IMR-90 (cell line): ENCODE results near the gene COL24A1. TPM values are rescaled to one million over a fixed set of nuclear protein-coding genes. Genes with fewer than 3 reads are reported as not detected.

ENCODE experiments used
- ATAC-seq: fragments of 200-7000 bp; cut with Tn5 transposase; 2 replicates; pipeline ENCODE4 v1.9.1; 2020; ENCODE audit warnings: low read depth, mild to moderate bottlenecking, moderate library complexity
- BruUV-seq: library from RNA; stranded (reverse); fragments of 400-500 nt; replicated peaks from 2 replicates; lab custom pipeline; 2021; lab: Mats Ljungman, UMichigan
- CTCF ChIA-PET: fragments of 300-600 bp; formaldehyde crosslinking; extraction: SDS; loops from one replicate; lab custom pipeline; 2021; ENCODE audit warnings: antibody characterized with exemption; lab: Yijun Ruan, JAX
- POLR2A ChIA-PET: fragments of 300-600 bp; sonication (Branson Sonifier 250); formaldehyde crosslinking; loops from one replicate; lab custom pipeline; 2022; ENCODE audit warnings: antibody characterized with exemption; ENCODE audit not compliant: unreplicated experiment; lab: Charles Lee
- DNase-seq: peaks from one replicate; pipeline ENCODE4 v3.0.0; 2013
- H2AFZ ChIP-seq: replicated peaks from 2 replicates; pipeline ENCODE3; 2013; ENCODE audit warnings: low read length, mild to moderate bottlenecking; ENCODE audit not compliant: poor library complexity
- H2AK5ac ChIP-seq: 2 replicates; pipeline ENCODE4 v1.6.1; 2013; ENCODE audit warnings: low read depth, low read length, inconsistent platforms
- H2AK9ac ChIP-seq: replicated peaks from 2 replicates; pipeline ENCODE3; 2013; ENCODE audit warnings: mild to moderate bottlenecking, low read depth, low read length, moderate library complexity; ENCODE audit not compliant: poor library complexity
- H2BK120ac ChIP-seq: 2 replicates; pipeline ENCODE4 v1.6.1; 2013; ENCODE audit warnings: low read depth, low read length, inconsistent platforms
- H2BK15ac ChIP-seq: 3 replicates; pipeline ENCODE4 v1.6.1; 2013; ENCODE audit warnings: low read depth, low read length, inconsistent platforms
- H2BK20ac ChIP-seq: 2 replicates; pipeline ENCODE4 v1.6.1; 2013; ENCODE audit warnings: low read depth, mild to moderate bottlenecking, inconsistent platforms, low read length, moderate library complexity
- H2BK5ac ChIP-seq: 2 replicates; pipeline ENCODE4 v1.6.1; 2013; ENCODE audit warnings: mild to moderate bottlenecking, low read depth, low read length, inconsistent platforms; ENCODE audit not compliant: poor library complexity, severe bottlenecking
- H3K14ac ChIP-seq: replicated peaks from 2 replicates; pipeline ENCODE4 v1.6.1; 2013; ENCODE audit warnings: low read depth, low read length, inconsistent platforms
- H3K18ac ChIP-seq: 2 replicates; pipeline ENCODE4 v1.6.1; 2013; ENCODE audit warnings: low read depth, low read length, control low read depth
- H3K23ac ChIP-seq: 2 replicates; pipeline ENCODE4 v1.6.1; 2013; ENCODE audit warnings: low read depth, low read length, inconsistent platforms
- H3K27ac ChIP-seq: 2 replicates; pipeline ENCODE4 v1.5.1; 2013; ENCODE audit warnings: mild to moderate bottlenecking, control low read depth, low read length; ENCODE audit not compliant: insufficient read depth
- H3K27me3 ChIP-seq: 2 replicates; pipeline ENCODE4 v1.6.1; 2013; ENCODE audit warnings: low read length; ENCODE audit not compliant: control insufficient read depth, insufficient read depth
- H3K36me3 ChIP-seq: 2 replicates; pipeline ENCODE4 v1.6.1; 2013; ENCODE audit warnings: low read length, mixed read lengths; ENCODE audit not compliant: control insufficient read depth, insufficient read depth
- H3K4ac ChIP-seq: 2 replicates; pipeline ENCODE4 v1.6.1; 2013; ENCODE audit warnings: low read depth, low read length, inconsistent platforms
- H3K4me1 ChIP-seq: 2 replicates; pipeline ENCODE4 v1.6.1; 2013; ENCODE audit warnings: low read length, mixed read lengths; ENCODE audit not compliant: control insufficient read depth, insufficient read depth
- H3K4me2 ChIP-seq: 2 replicates; pipeline ENCODE4 v1.6.1; 2013; ENCODE audit warnings: low read depth, mild to moderate bottlenecking, control low read depth, low read length, moderate library complexity
- H3K4me3 ChIP-seq: 2 replicates; pipeline ENCODE4 v1.5.1; 2013; ENCODE audit warnings: low read depth, mild to moderate bottlenecking, control low read depth, low read length, moderate library complexity; ENCODE audit not compliant: insufficient read depth
- H3K56ac ChIP-seq: 2 replicates; pipeline ENCODE4 v1.6.1; 2013; ENCODE audit warnings: low read length, inconsistent platforms; ENCODE audit not compliant: insufficient read depth; ENCODE audit errors: extremely low read depth
- H3K79me1 ChIP-seq, 2 experiments: 2 replicates each; pipeline ENCODE4 v1.6.1; 2013; ENCODE audit warnings: low read length in 2 of 2, inconsistent platforms in 1 of 2, low read depth in 1 of 2
- H3K9ac ChIP-seq: 2 replicates; pipeline ENCODE4 v1.6.1; 2013; ENCODE audit warnings: low read depth, low read length, control low read depth
- H3K9me1 ChIP-seq: 2 replicates; pipeline ENCODE4 v1.6.1; 2013; ENCODE audit warnings: low read length, inconsistent platforms; ENCODE audit not compliant: insufficient read depth
- H3K9me3 ChIP-seq: 2 replicates; pipeline ENCODE4 v1.6.1; 2013; ENCODE audit warnings: low read length; ENCODE audit not compliant: control insufficient read depth, insufficient read depth
- H4K20me1 ChIP-seq: 2 replicates; pipeline ENCODE4 v1.6.1; 2013; ENCODE audit warnings: low read length, inconsistent platforms; ENCODE audit not compliant: insufficient read depth
- H4K5ac ChIP-seq: 2 replicates; pipeline ENCODE4 v1.6.1; 2013; ENCODE audit warnings: mild to moderate bottlenecking, low read depth, low read length, control low read depth
- H4K8ac ChIP-seq, 2 experiments: 2 replicates each; pipeline ENCODE4 v1.6.1; 2013; ENCODE audit warnings: low read depth in 2 of 2, low read length in 2 of 2, control low read depth in 1 of 2, inconsistent platforms in 1 of 2
- H4K91ac ChIP-seq: 2 replicates; pipeline ENCODE4 v1.6.1; 2013; ENCODE audit warnings: low read depth, low read length, inconsistent platforms; ENCODE audit not compliant: insufficient read depth
- BHLHE40 ChIP-seq: fragments of 150-350 bp; IDR thresholded peaks from 2 replicates; pipeline ENCODE4 v1.6.1; 2016; ENCODE audit warnings: mild to moderate bottlenecking, low read depth, low read length
- CEBPB ChIP-seq: IDR thresholded peaks from 2 replicates; pipeline ENCODE4 v1.6.1; 2012; ENCODE audit warnings: low read depth, low read length, improper control_type of control experiment
- CHD1 ChIP-seq: IDR thresholded peaks from 2 replicates; pipeline ENCODE4 v1.6.1; 2012; ENCODE audit warnings: low read depth, low read length, improper control_type of control experiment
- FOS ChIP-seq: fragments of 150-350 bp; IDR thresholded peaks from 2 replicates; pipeline ENCODE4 v1.6.1; 2016; ENCODE audit warnings: low read depth, low read length
- MAFK ChIP-seq: IDR thresholded peaks from 2 replicates; pipeline ENCODE4 v1.6.1; 2012; ENCODE audit warnings: low read depth, low read length, improper control_type of control experiment
- MAZ ChIP-seq: IDR thresholded peaks from 2 replicates; pipeline ENCODE4 v1.6.1; 2012; ENCODE audit warnings: low read depth, mild to moderate bottlenecking, low read length, improper control_type of control experiment, moderate library complexity, borderline replicate concordance
- MXI1 ChIP-seq: IDR thresholded peaks from 2 replicates; pipeline ENCODE4 v1.6.1; 2012; ENCODE audit warnings: low read depth, mild to moderate bottlenecking, low read length, moderate library complexity, borderline replicate concordance
- NFE2L2 ChIP-seq: fragments of 150-350 bp; IDR thresholded peaks from 2 replicates; pipeline ENCODE4 v1.6.1; 2016; ENCODE audit warnings: low read depth, mild to moderate bottlenecking, low read length
- POLR2A ChIP-seq: IDR thresholded peaks from 2 replicates; pipeline ENCODE4 v1.6.1; 2012; ENCODE audit warnings: mild to moderate bottlenecking, low read depth, low read length
- RAD21 ChIP-seq: IDR thresholded peaks from 2 replicates; pipeline ENCODE4 v1.6.1; 2012; ENCODE audit warnings: low read length, improper control_type of control experiment
- RCOR1 ChIP-seq: IDR thresholded peaks from 2 replicates; pipeline ENCODE4 v1.6.1; 2012; ENCODE audit warnings: mild to moderate bottlenecking, low read length, improper control_type of control experiment; ENCODE audit not compliant: insufficient replicate concordance
- RFX5 ChIP-seq: IDR thresholded peaks from 2 replicates; pipeline ENCODE4 v1.8.0; 2012; ENCODE audit warnings: low read depth, mild to moderate bottlenecking, low read length, moderate library complexity
- SMC3 ChIP-seq: fragments of 150-350 bp; IDR thresholded peaks from 2 replicates; pipeline ENCODE4 v1.6.1; 2016; ENCODE audit warnings: low read depth, mild to moderate bottlenecking, antibody characterized with exemption, low read length, moderate library complexity
- WGBS, 2 experiments: methylation state at CpG; one replicate each; pipeline versions ENCODE4 v1.1.5 to v1.1.7; 2013; ENCODE audit warnings: missing lambda C conversion rate in 2 of 2; ENCODE audit not compliant: insufficient read length in 1 of 2; ENCODE audit errors: extremely low coverage in 2 of 2; 5-methylcytosine and 5-hydroxymethylcytosine counted together
- dilution Hi-C: fragments of 300-500 bp; cut with HindIII; formaldehyde crosslinking; loops from one replicate; pipeline ENCODE4 v1.14.3; 2018; ENCODE audit warnings: low sequenced_read_pairs; ENCODE audit not compliant: unreplicated experiment
- in situ Hi-C: fragments of 300-500 bp; cut with MboI; formaldehyde crosslinking; loops from 3 replicates; pipeline ENCODE4 v1.14.3; 2019; ENCODE audit warnings: low sequenced_read_pairs, inconsistent platforms, mixed read lengths
- intact Hi-C: fragments of 100-400 bp; cut with micrococcal nuclease; formaldehyde crosslinking; loops from 2 replicates; pipeline ENCODE4 v1.10.0; 2022
- polyA plus RNA-seq, 3 experiments: library from polyadenylated mRNA; depleted of rRNA; stranded (reverse); fragments of >200 nt; gene quantifications; 2 replicates each; pipeline ENCODE4 v1.2.3, GENCODE V29; 2012; ENCODE audit warnings: low replicate concordance in 1 of 3
- total RNA-seq: library from RNA; depleted of rRNA; stranded (reverse); fragments of >200 nt; gene quantifications from 2 replicates; pipeline ENCODE4 v1.2.3, GENCODE V29; 2012
- TF ChIP-seq, protein P1 (sequence below): fragments of 150-350 bp; IDR thresholded peaks from 2 replicates; pipeline ENCODE4 v1.6.1; 2017; ENCODE audit warnings: mild to moderate bottlenecking, antibody characterized with exemption, low read length, low read depth
- TF ChIP-seq, protein P2 (sequence below): fragments of 150-350 bp; IDR thresholded peaks from 2 replicates; pipeline ENCODE4 v1.6.1; 2016; ENCODE audit warnings: low read depth, mild to moderate bottlenecking, low read length, moderate library complexity, borderline replicate concordance
- TF ChIP-seq, protein P3 (sequence below): conservative IDR thresholded peaks from 2 replicates; pipeline ENCODE4 v1.5.1; 2012; ENCODE audit warnings: mild to moderate bottlenecking, low read depth, low read length, improper control_type of control experiment

Gene COL24A1
- total and polyA plus RNA-seq, 2 of the 4 experiments (the other 2 are of a cell fraction) = 1.4 to 2.2 TPM

DNA sequence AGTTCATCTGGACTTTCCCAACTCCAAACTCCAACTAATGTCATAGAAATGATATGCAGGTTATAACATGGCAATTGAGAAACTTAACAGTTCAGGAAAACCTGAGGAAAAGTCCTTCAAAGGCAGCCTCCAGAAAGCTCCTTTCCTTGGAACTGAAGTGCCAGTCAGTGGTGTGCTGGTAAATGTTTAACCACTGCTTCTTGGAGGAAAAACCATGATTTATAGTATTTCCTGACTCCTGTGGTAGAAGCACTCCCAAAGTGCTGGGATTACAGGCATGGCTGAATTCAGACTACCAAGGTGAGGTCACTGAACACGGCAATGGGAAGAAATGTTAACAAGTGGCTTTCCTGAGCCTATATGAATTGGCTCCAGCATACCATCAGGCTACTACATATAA lies 421.6 kb downstream of the COL24A1 start:
- H3K4me1 ChIP-seq = no peaks in the 10 kb centered on the region
- no peaks in the 10 kb centered on the region for H3K9me3 ChIP-seq
- no peak overlapping the region for H3K4me3 ChIP-seq
- no peak overlapping the region for H3K4me2 ChIP-seq
- dilution Hi-C loops = no loop called here
- H3K27ac ChIP-seq = no peak overlapping the region
- H3K9ac ChIP-seq = no peak overlapping the region
- no peaks in the 10 kb centered on the region for H3K27me3 ChIP-seq
- intact Hi-C loops = loop anchor here (5.0 kb wide), 1 partner anchor 57 kb away; no protein-coding TSS in a partner anchor
- H2AFZ ChIP-seq = no peak overlapping the region
- no peak overlapping the region for H4K5ac ChIP-seq
- no peaks in the 10 kb centered on the region for H3K36me3 ChIP-seq
- no peak overlapping the region for H4K91ac ChIP-seq
- H2AK9ac ChIP-seq = no peak overlapping the region
- H4K20me1 ChIP-seq = no peaks in the 10 kb centered on the region
- H2BK120ac ChIP-seq = no peak overlapping the region
- ChIA-PET POLR2A (no interaction called here), CTCF (interaction anchor here (0.7 kb wide), 1 partner anchor 109 kb away, joined by 3 read pairs; no protein-coding TSS in a partner anchor)
- no peak overlapping the region for H3K23ac ChIP-seq
- no peaks in the 10 kb centered on the region for H3K79me1 ChIP-seq
- H2BK20ac ChIP-seq = no peak overlapping the region
- no peak overlapping the region for H3K4ac ChIP-seq
- H3K18ac ChIP-seq = no peak overlapping the region
- BruUV-seq = no TSS peak
- TF ChIP-seq MXI1 = no peak
- TF ChIP-seq, protein P1, sequence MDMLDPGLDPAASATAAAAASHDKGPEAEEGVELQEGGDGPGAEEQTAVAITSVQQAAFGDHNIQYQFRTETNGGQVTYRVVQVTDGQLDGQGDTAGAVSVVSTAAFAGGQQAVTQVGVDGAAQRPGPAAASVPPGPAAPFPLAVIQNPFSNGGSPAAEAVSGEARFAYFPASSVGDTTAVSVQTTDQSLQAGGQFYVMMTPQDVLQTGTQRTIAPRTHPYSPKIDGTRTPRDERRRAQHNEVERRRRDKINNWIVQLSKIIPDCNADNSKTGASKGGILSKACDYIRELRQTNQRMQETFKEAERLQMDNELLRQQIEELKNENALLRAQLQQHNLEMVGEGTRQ = no peak
- TF ChIP-seq POLR2A = no peak
- TF ChIP-seq NFE2L2 = no peak
- TF ChIP-seq, protein P2, sequence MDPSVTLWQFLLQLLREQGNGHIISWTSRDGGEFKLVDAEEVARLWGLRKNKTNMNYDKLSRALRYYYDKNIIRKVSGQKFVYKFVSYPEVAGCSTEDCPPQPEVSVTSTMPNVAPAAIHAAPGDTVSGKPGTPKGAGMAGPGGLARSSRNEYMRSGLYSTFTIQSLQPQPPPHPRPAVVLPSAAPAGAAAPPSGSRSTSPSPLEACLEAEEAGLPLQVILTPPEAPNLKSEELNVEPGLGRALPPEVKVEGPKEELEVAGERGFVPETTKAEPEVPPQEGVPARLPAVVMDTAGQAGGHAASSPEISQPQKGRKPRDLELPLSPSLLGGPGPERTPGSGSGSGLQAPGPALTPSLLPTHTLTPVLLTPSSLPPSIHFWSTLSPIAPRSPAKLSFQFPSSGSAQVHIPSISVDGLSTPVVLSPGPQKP = no peak
- TF ChIP-seq MAZ = no peak
- TF ChIP-seq RFX5 = no peak
- TF ChIP-seq BHLHE40 = no peak
- TF ChIP-seq MAFK = no peak
- no peak for TF ChIP-seq CHD1
- no peak for TF ChIP-seq FOS
- TF ChIP-seq RAD21 = no peak
- no peak for TF ChIP-seq CEBPB
- no peak for TF ChIP-seq SMC3
- no peak for TF ChIP-seq RCOR1
- TF ChIP-seq, protein P3, sequence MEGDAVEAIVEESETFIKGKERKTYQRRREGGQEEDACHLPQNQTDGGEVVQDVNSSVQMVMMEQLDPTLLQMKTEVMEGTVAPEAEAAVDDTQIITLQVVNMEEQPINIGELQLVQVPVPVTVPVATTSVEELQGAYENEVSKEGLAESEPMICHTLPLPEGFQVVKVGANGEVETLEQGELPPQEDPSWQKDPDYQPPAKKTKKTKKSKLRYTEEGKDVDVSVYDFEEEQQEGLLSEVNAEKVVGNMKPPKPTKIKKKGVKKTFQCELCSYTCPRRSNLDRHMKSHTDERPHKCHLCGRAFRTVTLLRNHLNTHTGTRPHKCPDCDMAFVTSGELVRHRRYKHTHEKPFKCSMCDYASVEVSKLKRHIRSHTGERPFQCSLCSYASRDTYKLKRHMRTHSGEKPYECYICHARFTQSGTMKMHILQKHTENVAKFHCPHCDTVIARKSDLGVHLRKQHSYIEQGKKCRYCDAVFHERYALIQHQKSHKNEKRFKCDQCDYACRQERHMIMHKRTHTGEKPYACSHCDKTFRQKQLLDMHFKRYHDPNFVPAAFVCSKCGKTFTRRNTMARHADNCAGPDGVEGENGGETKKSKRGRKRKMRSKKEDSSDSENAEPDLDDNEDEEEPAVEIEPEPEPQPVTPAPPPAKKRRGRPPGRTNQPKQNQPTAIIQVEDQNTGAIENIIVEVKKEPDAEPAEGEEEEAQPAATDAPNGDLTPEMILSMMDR = no peak
- WGBS, 2 experiments = no CpG with 5 or more reads among the region's 1 CpG
- no peak overlapping the region for H2BK15ac ChIP-seq
- H2BK5ac ChIP-seq = no peak overlapping the region
- in situ Hi-C loops = no loop called here
- no peaks in the 10 kb centered on the region for H3K9me1 ChIP-seq
- DNase-seq = no peak
- no peak for ATAC-seq
- H4K8ac ChIP-seq = no peak overlapping the region
- no peak overlapping the region for H3K56ac ChIP-seq
- H2AK5ac ChIP-seq = no peak overlapping the region
- H3K14ac ChIP-seq = no peak overlapping the region
